ENCODE measurements around the gene OR8A1. TPM values are rescaled to one million over a fixed set of nuclear protein-coding genes. Genes with fewer than 3 reads are reported as not detected.
"Not testable (repeated sequence)": the region's sequence is repeated elsewhere in the genome, so short reads cannot be mapped to it uniquely, and the experiment has no call there.

Gene OR8A1
- total RNA-seq, 1 donor from 2014 or later, result not detected

DNA sequence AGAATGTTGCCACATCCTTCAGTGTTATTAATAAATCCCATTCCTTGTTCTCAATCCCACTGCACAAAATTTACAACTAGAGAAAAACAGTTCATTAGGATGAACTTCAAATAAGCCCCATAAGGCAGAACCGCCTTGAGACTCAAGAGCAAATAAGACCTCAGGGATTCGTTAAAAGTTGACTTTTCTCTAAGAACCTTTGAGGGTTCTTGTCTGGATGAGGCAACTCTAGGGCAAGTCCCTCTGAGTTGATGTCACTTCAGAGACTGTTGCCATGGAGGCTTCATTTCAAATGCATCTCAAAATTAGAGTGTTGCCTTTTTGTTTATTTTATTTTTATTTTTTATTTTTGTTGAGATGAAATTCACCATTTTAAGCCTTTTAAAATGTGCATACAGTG is 21.6 kb downstream of the OR8A1 start:
- DNase-seq (ENCODE audit: low spot score in 2 of 2) (no peak), FAIRE-seq (no peak)

DNA sequence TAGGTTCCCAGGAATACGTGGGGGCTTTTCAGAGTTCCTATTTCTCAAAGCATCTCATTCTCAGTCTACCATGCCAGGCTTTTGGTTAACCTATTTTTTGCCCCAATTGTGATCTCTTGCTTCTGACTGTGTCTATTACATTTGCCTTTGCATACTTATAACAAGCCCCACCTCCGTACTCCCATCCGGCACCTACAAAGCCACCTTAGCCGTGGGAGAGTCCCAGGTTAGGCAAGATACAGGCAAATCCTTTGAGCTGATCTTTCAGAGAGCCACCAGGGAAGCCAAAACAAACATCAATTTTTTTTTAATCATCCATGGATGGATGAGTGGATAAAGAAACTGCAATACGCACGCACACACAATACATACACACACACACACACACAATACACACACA is 22.8 kb downstream of the OR8A1 start:
- FAIRE-seq (no peak), DNase-seq (ENCODE audit: low spot score in 2 of 2) (no peak)

DNA sequence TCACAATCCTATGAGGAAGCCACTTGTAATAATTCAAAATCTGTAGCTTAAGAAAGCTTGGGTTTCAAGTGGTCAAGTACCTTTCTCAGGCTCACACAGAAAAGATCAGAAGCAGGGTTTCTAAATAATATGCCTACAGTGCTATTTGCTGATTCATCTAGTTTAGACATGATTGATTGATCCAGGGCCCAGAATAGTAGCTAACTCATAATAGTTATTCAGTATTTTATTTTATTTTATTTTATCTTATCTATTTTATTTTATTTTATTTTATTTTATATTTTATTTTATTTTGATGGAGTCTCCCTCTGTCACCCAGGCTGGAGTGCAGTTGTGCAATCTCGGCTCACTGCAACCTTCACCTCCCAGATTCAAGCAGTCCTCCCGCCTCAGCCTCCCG is 25.5 kb downstream of the OR8A1 start:
- no peak for DNase-seq (ENCODE audit: low spot score in 2 of 2)
- FAIRE-seq, result no peak

DNA sequence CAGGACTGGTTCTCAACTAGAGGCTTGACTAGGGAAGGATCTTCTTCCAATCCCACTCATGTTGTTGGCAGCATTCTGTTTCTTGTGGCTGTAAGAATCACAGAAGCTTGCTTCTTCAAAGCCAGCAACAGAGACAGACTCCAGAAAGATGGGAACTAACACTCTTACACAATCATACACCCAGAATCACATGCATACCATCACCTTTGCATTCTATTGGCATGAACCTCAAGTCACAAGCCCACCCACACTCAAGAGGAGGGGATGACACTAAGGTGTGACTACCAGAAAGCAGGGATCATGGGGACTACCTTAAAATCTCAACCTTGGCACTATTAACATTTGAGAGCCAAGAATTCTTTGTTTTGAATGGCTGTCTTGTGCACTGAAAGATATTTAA is 27.8 kb downstream of the OR8A1 start:
- DNase-seq (ENCODE audit: low spot score in 2 of 2), result no peak
- FAIRE-seq, result no peak

DNA sequence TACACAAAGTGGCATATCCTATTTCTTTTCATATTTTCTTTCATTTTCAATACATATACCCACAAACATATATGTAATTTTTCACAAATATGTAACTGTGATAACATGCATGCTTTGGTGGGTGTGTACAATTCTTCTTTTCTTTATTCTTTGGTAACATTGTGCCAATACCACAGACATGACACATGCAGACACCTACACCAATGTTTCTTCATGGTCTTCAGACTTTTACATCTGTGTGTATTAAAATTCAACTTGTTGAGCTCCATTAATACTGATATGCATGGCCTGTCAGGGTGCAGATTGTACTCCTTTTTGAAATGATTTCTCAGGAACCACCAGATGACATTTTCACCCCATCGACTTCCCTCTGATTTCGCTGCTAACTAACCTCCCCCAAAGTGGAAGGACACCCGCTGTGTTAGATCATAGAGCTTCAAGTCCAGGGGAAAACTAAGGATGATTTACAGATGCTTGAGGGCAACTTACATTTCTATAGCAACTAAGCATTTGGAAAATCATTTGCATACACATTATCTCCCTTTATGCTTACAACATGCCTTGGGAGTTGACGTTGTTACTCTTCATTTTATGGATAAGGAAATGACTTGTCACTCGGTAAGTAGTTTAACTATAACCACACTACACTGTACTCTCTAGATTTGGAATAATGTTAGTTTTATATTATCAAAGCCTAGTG is 31.0 kb downstream of the OR8A1 start:
- DNase-seq (ENCODE audit: low spot score in 2 of 2), result no peak

DNA sequence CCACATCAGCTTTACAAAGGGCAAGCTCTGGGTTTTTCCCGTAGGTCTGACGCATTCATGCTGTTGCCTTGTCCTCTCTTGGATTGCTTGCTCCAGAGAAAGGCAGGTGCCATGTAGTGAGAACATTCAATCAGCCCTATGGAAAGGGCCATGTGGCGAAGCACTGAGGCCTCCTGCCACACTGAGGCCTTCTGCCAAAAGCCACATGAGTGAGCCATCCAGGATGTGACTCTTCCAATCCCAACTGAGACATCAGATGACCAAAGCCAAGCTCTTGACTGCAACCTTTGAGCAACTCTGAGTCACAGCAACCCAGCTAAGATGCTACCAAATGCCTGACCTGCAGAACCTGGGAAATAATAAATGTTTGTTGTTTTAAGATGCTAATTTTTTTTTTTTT is 32.4 kb downstream of the OR8A1 start:
- DNase-seq (ENCODE audit: low spot score in 2 of 2) (no peak), FAIRE-seq (no peak)

More for the DNA sequence above, 31.0 kb downstream of the OR8A1 start:
- no peak for FAIRE-seq

DNA sequence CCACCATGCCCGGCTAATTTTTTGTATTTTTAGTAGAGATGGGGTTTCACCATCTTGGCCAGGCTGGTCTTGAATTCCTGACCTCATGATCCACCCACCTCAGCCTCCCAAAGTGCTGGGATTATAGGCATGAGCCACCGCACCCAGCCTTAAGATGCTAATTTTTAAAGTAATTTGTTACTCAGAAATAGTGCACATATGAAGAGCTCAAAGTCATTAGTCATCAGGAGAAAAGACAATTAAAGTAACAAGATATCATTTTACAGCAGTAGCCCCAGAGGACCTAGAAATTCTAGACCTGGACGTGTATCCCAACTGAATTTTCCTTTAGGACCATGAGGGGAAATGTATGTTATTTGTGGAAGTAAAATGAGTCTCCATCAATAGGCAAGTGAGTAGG is 32.9 kb downstream of the OR8A1 start:
- FAIRE-seq; DNase-seq (ENCODE audit: low spot score in 2 of 2): not testable (repeated sequence)

DNA sequence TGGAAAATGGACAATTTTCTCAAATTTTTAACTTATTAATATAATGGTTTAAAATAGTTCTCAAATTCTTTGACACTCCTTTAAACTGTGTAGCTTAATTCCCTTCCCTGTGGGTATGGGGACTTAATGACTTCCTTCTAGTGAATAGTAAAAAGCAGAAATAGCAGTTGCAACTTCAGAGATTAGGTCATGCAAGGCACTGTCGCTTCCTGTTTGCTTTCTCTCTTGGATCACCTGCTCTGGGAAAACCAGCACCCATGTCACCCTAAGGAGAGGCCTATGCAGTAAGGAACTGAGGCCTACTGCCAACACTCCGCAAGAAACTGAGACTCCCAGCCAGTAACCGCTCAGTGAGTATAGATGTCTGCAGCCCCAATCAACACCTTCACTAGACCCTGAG is 35.9 kb downstream of the OR8A1 start:
- no peak for DNase-seq (ENCODE audit: low spot score in 2 of 2)

DNA sequence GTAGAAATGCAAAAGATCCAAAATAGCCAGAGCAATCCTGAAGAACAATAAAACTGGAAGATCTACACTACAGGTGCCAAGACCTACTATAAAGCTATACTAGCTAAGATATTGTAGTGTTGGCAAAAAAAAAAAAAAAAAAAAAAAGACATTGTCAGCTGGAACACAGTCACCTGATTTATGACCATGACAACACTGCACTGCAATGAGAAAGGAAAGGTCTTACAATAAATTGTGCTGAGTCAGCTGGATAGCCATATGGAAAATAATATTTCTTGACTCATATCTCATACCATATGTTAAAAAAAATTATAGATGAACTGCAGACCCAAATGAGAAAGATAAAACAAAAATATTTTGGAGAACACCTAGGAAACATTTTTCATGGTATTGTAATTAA is 38.4 kb downstream of the OR8A1 start:
- no peak for FAIRE-seq

More for the DNA sequence above, 35.9 kb downstream of the OR8A1 start:
- no peak for FAIRE-seq

DNA sequence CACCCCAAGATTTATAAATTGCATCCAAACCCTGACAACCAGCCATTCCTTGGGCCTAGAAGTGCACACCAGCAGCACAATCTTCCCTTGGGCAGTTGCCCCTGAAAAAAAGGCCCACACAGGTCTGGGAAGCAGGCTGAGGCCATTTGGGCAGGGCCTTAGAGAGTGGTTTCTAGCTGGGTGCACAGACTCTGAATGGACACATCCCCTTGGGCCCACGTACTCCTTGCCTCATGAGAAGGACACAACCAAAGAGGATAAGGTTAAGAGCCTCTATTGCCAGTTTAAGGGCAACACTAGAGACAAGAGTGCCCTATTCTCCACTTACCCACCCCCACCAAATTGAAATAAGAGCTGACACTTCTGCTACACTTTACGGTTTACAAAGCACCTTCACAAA is 40.5 kb downstream of the OR8A1 start:
- no peak for FAIRE-seq
- no peak for DNase-seq (ENCODE audit: low spot score in 2 of 2)

More for the DNA sequence above, 38.4 kb downstream of the OR8A1 start:
- no peak for DNase-seq (ENCODE audit: low spot score in 2 of 2)

DNA sequence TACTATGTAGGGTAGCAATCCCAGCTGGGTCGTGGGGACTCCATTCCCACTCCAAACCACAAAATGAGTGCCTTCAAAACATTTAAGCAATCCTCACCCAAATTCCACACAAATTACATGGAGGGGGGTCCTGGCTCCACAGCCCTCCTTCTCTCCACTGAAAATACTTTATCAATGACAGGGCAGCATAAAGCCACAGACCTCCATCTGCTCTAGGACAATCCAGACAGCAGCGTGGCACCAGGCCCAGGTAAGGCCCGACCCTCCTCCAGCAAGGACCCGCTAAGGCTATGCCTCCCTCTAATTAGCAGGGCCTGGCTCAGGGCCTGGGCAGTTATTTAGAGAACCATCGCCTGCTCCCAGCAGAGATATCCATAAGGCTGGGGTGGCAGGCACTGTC is 41.3 kb downstream of the OR8A1 start, which contains the start of gene PANX3:
PANX3 (plus strand) TSS at position 365 of the 400 bp plus-strand sequence. CDS start 129 bp downstream, outside the sequence.
- no peak for FAIRE-seq
- DNase-seq (ENCODE audit: low spot score in 2 of 2), result no peak

DNA sequence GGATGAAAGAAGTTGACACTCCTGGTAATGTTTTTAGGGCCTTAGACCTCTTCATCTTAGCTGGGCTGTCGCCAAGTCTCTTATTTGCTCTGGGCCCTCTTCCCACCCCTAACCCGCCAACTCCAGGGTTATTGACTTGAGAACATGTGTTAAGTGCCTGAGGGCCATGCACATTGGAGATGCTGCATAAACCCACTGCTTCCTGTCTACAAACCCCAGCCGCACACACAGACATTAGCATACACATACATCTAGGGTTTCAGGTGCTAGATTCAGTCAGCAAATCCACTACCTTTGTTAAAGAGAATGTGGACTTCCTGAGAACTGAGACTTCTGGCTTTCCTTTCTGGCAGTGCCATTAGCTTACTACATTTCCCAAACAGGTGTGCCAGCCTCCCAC is 42.2 kb downstream of the OR8A1 start:
- DNase-seq (ENCODE audit: low spot score in 2 of 2) (no peak), FAIRE-seq (no peak)

DNA sequence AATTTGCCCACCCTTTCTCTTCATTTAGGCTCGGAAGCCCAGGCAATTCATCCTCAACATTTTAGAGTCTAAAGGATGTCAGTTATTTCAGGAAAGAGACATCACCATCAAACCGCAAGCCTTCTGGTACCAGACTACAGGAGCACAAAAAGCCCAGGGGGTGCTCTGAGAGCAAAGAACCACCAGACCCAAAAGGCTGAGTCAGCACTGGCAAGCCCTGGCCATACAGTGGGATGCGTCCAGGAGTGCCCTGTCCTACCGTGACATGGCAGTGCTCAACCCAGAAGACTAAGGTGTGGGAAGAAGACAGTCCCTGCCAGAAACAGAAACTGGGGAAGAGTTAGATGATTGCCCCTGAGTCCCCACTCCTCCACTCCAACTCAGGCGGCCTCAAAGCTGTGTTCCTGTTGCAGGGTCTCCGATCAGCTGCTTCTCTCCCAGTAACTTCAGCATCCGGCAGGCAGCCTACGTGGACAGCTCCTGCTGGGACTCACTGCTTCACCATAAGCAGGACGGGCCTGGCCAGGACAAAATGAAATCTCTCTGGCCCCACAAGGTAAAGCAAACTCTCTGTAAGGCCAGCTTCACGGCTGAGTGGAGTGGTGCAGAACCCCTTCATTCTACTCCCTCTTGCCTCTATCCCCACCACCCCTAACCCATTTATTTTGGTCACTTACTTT is 42.9 kb downstream of the OR8A1 start:
- DNase-seq (ENCODE audit: low spot score in 2 of 2), result no peak
- no peak for FAIRE-seq

DNA sequence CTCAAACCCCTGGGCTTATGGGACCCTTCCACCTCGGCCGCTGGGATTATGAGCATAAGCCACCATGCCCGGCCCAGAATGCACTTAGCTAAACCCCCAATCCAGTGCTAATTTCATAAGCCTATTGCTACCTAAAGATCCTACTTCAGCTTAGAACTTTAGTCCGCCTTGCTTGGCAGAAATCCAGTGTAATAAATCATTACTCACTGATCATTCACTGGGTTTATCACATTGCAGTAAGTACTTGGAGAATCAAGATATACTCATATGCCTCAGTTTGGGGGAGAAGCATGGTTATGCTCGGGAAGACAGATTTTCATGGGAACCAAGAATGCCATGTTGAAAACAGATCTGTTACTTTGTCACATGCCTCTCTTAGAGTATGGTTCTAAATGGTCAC is 49.1 kb downstream of the OR8A1 start:
- FAIRE-seq (no peak), DNase-seq (ENCODE audit: low spot score in 2 of 2) (no peak)

Small RNAs within 50 kb of the gene (small RNA-seq; reads per million reads assigned to genes)
- not detected for gene OR8A3P

Other genes with a start within 250 kb of the OR8A1 start
- gene OR8D2, start 249.8 kb upstream of the OR8A1 start, total RNA-seq, result not detected
- gene OR8B2, start 185.5 kb upstream of the OR8A1 start, total RNA-seq, result not detected
- gene OR8B3, start 171.0 kb upstream of the OR8A1 start, total RNA-seq, result not detected
- gene OR8B4, start 145.1 kb upstream of the OR8A1 start, total RNA-seq, result not detected
- gene OR8B8, start 124.3 kb upstream of the OR8A1 start, total RNA-seq, result not detected
- not detected for gene OR8B12, start 26.3 kb upstream of the OR8A1 start, total RNA-seq
- not detected for gene PANX3, start 41.4 kb downstream of the OR8A1 start, total RNA-seq
- gene TBRG1, start 52.9 kb downstream of the OR8A1 start, total RNA-seq, result 35.9 TPM
- gene SIAE, start 103.7 kb downstream of the OR8A1 start, total RNA-seq, result 10.2 TPM
- 5.7 TPM for gene SPA17, start 103.9 kb downstream of the OR8A1 start, total RNA-seq
- gene NRGN, start 169.9 kb downstream of the OR8A1 start, total RNA-seq, result 2.9 TPM
- gene VSIG2, start 182.3 kb downstream of the OR8A1 start, total RNA-seq, result not detected
- 3.7 TPM for gene ESAM, start 192.3 kb downstream of the OR8A1 start, total RNA-seq
- 22.4 TPM for gene MSANTD2, start 230.4 kb downstream of the OR8A1 start, total RNA-seq

Measured in frontal cortex (tissue), 4 donors.